HEK293T (cell line): Measurements from ENCODE around the gene S100Z.

Source experiments
- CTCF ChIA-PET: fragments of 350-600 bp; formaldehyde crosslinking; extraction: SDS; loops from one replicate; lab custom pipeline; 2021; ENCODE audit warnings: antibody characterized with exemption, inconsistent platforms; lab: Yijun Ruan, JAX
- POLR2A ChIA-PET: fragments of 350-600 bp; formaldehyde crosslinking; extraction: SDS; loops from one replicate; lab custom pipeline; 2020; ENCODE audit warnings: antibody characterized with exemption, inconsistent platforms; lab: Yijun Ruan, JAX
- DNase-seq: peaks from one replicate; pipeline ENCODE4 v3.0.0; 2012; ENCODE audit warnings: mixed read lengths; ENCODE audit errors: extremely low spot score
- ARNT ChIP-seq: fragments of 450-650 bp; IDR thresholded peaks from 2 replicates; pipeline ENCODE4 v1.6.1; 2017; ENCODE audit warnings: mild to moderate bottlenecking
- BHLHE40 ChIP-seq: fragments of 450-650 bp; IDR thresholded peaks from 2 replicates; pipeline ENCODE4 v1.6.1; 2016; ENCODE audit warnings: mild to moderate bottlenecking, moderate library complexity, borderline replicate concordance
- CTBP1 ChIP-seq: fragments of 450-650 bp; IDR thresholded peaks from 2 replicates; pipeline ENCODE4 v1.6.1; 2016; ENCODE audit warnings: borderline replicate concordance
- ELF4 ChIP-seq: fragments of 450-650 bp; IDR thresholded peaks from 2 replicates; pipeline ENCODE4 v1.6.1; 2017; ENCODE audit warnings: antibody characterized with exemption
- FOXA1 ChIP-seq: fragments of 450-650 bp; IDR thresholded peaks from 2 replicates; pipeline ENCODE4 v1.6.1; 2016; ENCODE audit warnings: mild to moderate bottlenecking
- FOXK2 ChIP-seq: fragments of 450-650 bp; IDR thresholded peaks from 2 replicates; pipeline ENCODE4 v1.6.1; 2016; ENCODE audit warnings: mild to moderate bottlenecking
- FOXM1 ChIP-seq: fragments of 450-650 bp; IDR thresholded peaks from 2 replicates; pipeline ENCODE4 v1.6.1; 2017; ENCODE audit warnings: mild to moderate bottlenecking, borderline replicate concordance
- HDGF ChIP-seq: fragments of 450-650 bp; IDR thresholded peaks from 2 replicates; pipeline ENCODE4 v1.6.1; 2017; ENCODE audit warnings: antibody characterized with exemption, borderline replicate concordance
- L3MBTL2 ChIP-seq: fragments of 450-650 bp; conservative IDR thresholded peaks from 2 replicates; pipeline ENCODE4 v1.6.1; 2016; ENCODE audit warnings: mild to moderate bottlenecking
- LEF1 ChIP-seq: fragments of 450-650 bp; IDR thresholded peaks from 2 replicates; pipeline ENCODE4 v1.6.1; 2017; ENCODE audit warnings: mild to moderate bottlenecking, borderline replicate concordance
- NFRKB ChIP-seq: fragments of 450-650 bp; IDR thresholded peaks from 2 replicates; pipeline ENCODE4 v1.6.1; 2016; ENCODE audit warnings: mild to moderate bottlenecking, moderate library complexity
- PKNOX1 ChIP-seq: fragments of 450-650 bp; IDR thresholded peaks from 2 replicates; pipeline ENCODE4 v1.6.1; 2016
- SP1 ChIP-seq: fragments of 450-650 bp; IDR thresholded peaks from 2 replicates; pipeline ENCODE4 v1.6.1; 2017
- SUZ12 ChIP-seq: fragments of 450-650 bp; IDR thresholded peaks from 2 replicates; pipeline ENCODE4 v1.6.1; 2016; ENCODE audit warnings: mild to moderate bottlenecking
- TARDBP ChIP-seq: fragments of 450-650 bp; IDR thresholded peaks from 2 replicates; pipeline ENCODE4 v1.6.1; 2016
- ZNF384 ChIP-seq: fragments of 450-650 bp; IDR thresholded peaks from 2 replicates; pipeline ENCODE4 v1.6.1; 2016

S100Z gene

GRCh38 chr5:76938177-76938576, 88.4 kb downstream of the S100Z start:
- POLR2A ChIA-PET: no interaction called here
- CTCF ChIA-PET: no interaction called here
- TF ChIP-seq L3MBTL2 (no peak), SP1 (no peak), HDGF (no peak), PKNOX1 (no peak), LEF1 (no peak), FOXA1 (no peak), ZNF384 (no peak), FOXM1 (no peak), ELF4 (no peak), CTBP1 (no peak), FOXK2 (no peak), NFRKB (no peak), BHLHE40 (no peak)
- DNase-seq: no peak

GRCh38 chr5:76941000-76941399, 91.2 kb downstream of the S100Z start:
- CTCF ChIA-PET: no interaction called here
- TF ChIP-seq TARDBP (no peak), FOXM1 (no peak), PKNOX1 (no peak), NFRKB (no peak), ARNT (no peak), FOXA1 (no peak), CTBP1 (no peak), L3MBTL2 (no peak), ELF4 (no peak), FOXK2 (no peak), SUZ12 (no peak), SP1 (no peak), BHLHE40 (no peak), HDGF (no peak), LEF1 (no peak), ZNF384 (no peak)
- POLR2A ChIA-PET: no interaction called here
- DNase-seq: no peak

GRCh38 chr5:76941442-76941841, 91.6 kb downstream of the S100Z start:
- DNase-seq: no peak
- POLR2A ChIA-PET: no interaction called here
- no peak for TF ChIP-seq L3MBTL2
- TF ChIP-seq ZNF384: no peak
- no peak for TF ChIP-seq ELF4
- TF ChIP-seq HDGF: no peak
- no peak for TF ChIP-seq FOXA1
- no peak for TF ChIP-seq FOXM1
- no peak for TF ChIP-seq LEF1
- TF ChIP-seq NFRKB: no peak
- TF ChIP-seq FOXK2: no peak
- TF ChIP-seq SP1: no peak
- TF ChIP-seq TARDBP: no peak
- no peak for TF ChIP-seq ARNT
- TF ChIP-seq BHLHE40: no peak
- CTCF ChIA-PET: no interaction called here

GRCh38 chr5:76942581-76942980, 92.8 kb downstream of the S100Z start:
- DNase-seq: no peak
- TF ChIP-seq FOXM1 (no peak), FOXK2 (no peak), BHLHE40 (no peak), LEF1 (no peak), ELF4 (no peak), L3MBTL2 (no peak), ZNF384 (no peak), TARDBP (no peak), NFRKB (no peak), SP1 (no peak), ARNT (no peak), PKNOX1 (no peak), FOXA1 (no peak), SUZ12 (no peak), HDGF (no peak)
- CTCF ChIA-PET: interaction anchor here (0.6 kb wide), 1 partner anchor 20 kb away, joined by 3 read pairs; no protein-coding TSS in a partner anchor
- POLR2A ChIA-PET: interaction anchor here (1.5 kb wide), 1 partner anchor 11 kb away, joined by 3 read pairs; the partner anchor contains the start of gene CRHBP

- POLR2A ChIA-PET: interaction anchor here (1.5 kb wide), 1 partner anchor 10 kb away, joined by 3 read pairs; the partner anchor contains the start of gene CRHBP
- no peak for DNase-seq
- CTCF ChIA-PET: interaction anchor here (0.6 kb wide), 1 partner anchor 20 kb away, joined by 3 read pairs; no protein-coding TSS in a partner anchor
- TF ChIP-seq ZNF384: no peak
- no peak for TF ChIP-seq FOXA1
- TF ChIP-seq LEF1: no peak
- no peak for TF ChIP-seq PKNOX1
- no peak for TF ChIP-seq ARNT
- no peak for TF ChIP-seq FOXM1
- TF ChIP-seq L3MBTL2: no peak
- TF ChIP-seq BHLHE40: no peak
- no peak for TF ChIP-seq ELF4
Measured at GRCh38 chr5:76943006-76943405, 93.2 kb downstream of the S100Z start.
